Lower leg skin (tissue), 3 donors: ENCODE measurements around the gene CMPK1.

Experiments used
- POLR2A ChIP-seq, 2 donors: fragments of 450-650 bp; IDR thresholded peaks; one replicate each; pipeline ENCODE4 v1.6.1; 2016 to 2017; ENCODE audit warnings: antibody characterized with exemption in 2 of 2, mild to moderate bottlenecking in 1 of 2, moderate library complexity in 1 of 2
- TF ChIP-seq, protein P1 (sequence below), 3 donors: fragments of 450-650 bp; IDR thresholded peaks; one replicate each; pipeline ENCODE4 v1.5.1; 2016; ENCODE audit warnings: antibody characterized with exemption in 3 of 3, mild to moderate bottlenecking in 3 of 3, moderate library complexity in 2 of 3

DNA sequence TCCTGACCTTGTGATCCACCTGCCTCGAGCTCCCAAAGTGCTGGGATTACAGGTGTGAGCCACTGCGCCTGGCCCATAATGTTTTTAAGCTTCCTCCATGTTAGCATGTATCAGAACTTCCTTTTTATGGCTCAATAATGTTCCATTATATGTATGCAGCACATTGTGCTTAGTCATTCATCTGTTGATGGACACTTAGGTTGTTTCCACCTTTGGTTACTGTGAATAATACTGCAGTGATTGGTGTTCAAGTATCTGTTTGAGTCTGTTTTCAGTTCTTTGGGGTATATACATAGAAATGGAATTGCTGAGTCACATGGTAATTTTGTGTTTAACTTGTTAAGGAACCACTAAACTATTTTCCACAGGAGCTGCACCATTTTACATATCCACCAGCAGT is 17.7 kb downstream of the CMPK1 start:
- TF ChIP-seq, protein P1, sequence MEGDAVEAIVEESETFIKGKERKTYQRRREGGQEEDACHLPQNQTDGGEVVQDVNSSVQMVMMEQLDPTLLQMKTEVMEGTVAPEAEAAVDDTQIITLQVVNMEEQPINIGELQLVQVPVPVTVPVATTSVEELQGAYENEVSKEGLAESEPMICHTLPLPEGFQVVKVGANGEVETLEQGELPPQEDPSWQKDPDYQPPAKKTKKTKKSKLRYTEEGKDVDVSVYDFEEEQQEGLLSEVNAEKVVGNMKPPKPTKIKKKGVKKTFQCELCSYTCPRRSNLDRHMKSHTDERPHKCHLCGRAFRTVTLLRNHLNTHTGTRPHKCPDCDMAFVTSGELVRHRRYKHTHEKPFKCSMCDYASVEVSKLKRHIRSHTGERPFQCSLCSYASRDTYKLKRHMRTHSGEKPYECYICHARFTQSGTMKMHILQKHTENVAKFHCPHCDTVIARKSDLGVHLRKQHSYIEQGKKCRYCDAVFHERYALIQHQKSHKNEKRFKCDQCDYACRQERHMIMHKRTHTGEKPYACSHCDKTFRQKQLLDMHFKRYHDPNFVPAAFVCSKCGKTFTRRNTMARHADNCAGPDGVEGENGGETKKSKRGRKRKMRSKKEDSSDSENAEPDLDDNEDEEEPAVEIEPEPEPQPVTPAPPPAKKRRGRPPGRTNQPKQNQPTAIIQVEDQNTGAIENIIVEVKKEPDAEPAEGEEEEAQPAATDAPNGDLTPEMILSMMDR (IDR thresholded peaks at IDR 0.05) = no peak
- no peak for TF ChIP-seq POLR2A (IDR thresholded peaks at IDR 0.05)
